Testis (tissue), 2 donors: ENCODE measurements around the gene IL18.

Experiments
- CTCF ChIP-seq, 3 experiments: fragments of 450-650 bp in 2 of 3; fragments of 200-600 bp in 1 of 3; sonication (generic) in 1 of 3; IDR thresholded peaks; one replicate each; pipeline ENCODE4 v1.5.1; 2016 to 2019; ENCODE audit warnings: antibody characterized with exemption in 3 of 3, mild to moderate bottlenecking in 2 of 3, moderate library complexity in 1 of 3
- POLR2A ChIP-seq: fragments of 450-650 bp; IDR thresholded peaks from one replicate; pipeline ENCODE4 v1.6.1; 2017; ENCODE audit warnings: antibody characterized with exemption, mild to moderate bottlenecking, moderate library complexity

GRCh38 chr11:112196519-112197087, 32.7 kb upstream of the IL18 start:
- no peak for TF ChIP-seq CTCF (IDR thresholded peaks at IDR 0.05)
- TF ChIP-seq POLR2A: no peak
